Fibroblast of mammary gland (primary cell): ENCODE data around the gene CTTN.
"Not testable (repeated sequence)": the region's sequence is repeated elsewhere in the genome, so short reads cannot be mapped to it uniquely, and the experiment has no call there.

Experiments
- DNase-seq: peaks from one replicate; pipeline ENCODE4 v3.0.0-alpha.2; 2010; ENCODE audit warnings: low read depth
- H3K4me3 ChIP-seq: 2 replicates; pipeline ENCODE4 v1.5.1; 2011; ENCODE audit warnings: low read depth, mild to moderate bottlenecking, low read length, moderate library complexity; ENCODE audit not compliant: control insufficient read depth
- CTCF ChIP-seq: conservative IDR thresholded peaks from 2 replicates; pipeline ENCODE4 v1.5.1; 2011; ENCODE audit warnings: low read depth, low read length, inconsistent platforms; ENCODE audit not compliant: control insufficient read depth, insufficient read depth

CTTN gene

GRCh38 chr11:70445605-70446004 is 47.3 kb downstream of the CTTN start:
- no peak overlapping the region for H3K4me3 ChIP-seq
- no peak for DNase-seq
- no peak for TF ChIP-seq CTCF

- peak; percentile 56 for TF ChIP-seq CTCF
- no peak overlapping the region for H3K4me3 ChIP-seq
- DNase-seq: no peak
These were observed 50.7 kb downstream of the CTTN start for GRCh38 chr11:70448983-70449567.

GRCh38 chr11:70454197-70454767 is 56.0 kb downstream of the CTTN start:
- no peak overlapping the region for H3K4me3 ChIP-seq
- DNase-seq: no peak
- TF ChIP-seq CTCF: no peak

GRCh38 chr11:70454811-70455210 is 56.5 kb downstream of the CTTN start:
- DNase-seq, H3K4me3 ChIP-seq: not testable (repeated sequence)

GRCh38 chr11:70455354-70455753 is 57.0 kb downstream of the CTTN start:
- no peak for TF ChIP-seq CTCF

GRCh38 chr11:70456921-70457532 is 58.7 kb downstream of the CTTN start:
- H3K4me3 ChIP-seq: no peak overlapping the region
- TF ChIP-seq CTCF: no peak
- peak; percentile 49 for DNase-seq

More at GRCh38 chr11:70455354-70455753, 57.0 kb downstream of the CTTN start:
- no peak overlapping the region for H3K4me3 ChIP-seq
- no peak for DNase-seq

- no peak for DNase-seq
- no peak overlapping the region for H3K4me3 ChIP-seq
- TF ChIP-seq CTCF: no peak
These were observed 60.4 kb downstream of the CTTN start for GRCh38 chr11:70458736-70459135.
